OCI-LY3 (cell line): Measurements from ENCODE around the gene FILIP1L.

Experiments used
- H2AFZ ChIP-seq: fragments of 200-600, 300-600 bp; shearing (Covaris generic); 2 replicates; pipeline ENCODE4 v1.6.0; 2014; ENCODE audit warnings: antibody characterized with exemption, low read depth, low read length
- H3K27ac ChIP-seq: fragments of 200-600, 300-600 bp; sonication (generic); 2 replicates; pipeline ENCODE4 v1.5.1; 2014; ENCODE audit warnings: mild to moderate bottlenecking, low read length, moderate library complexity, mixed read lengths
- H3K27me3 ChIP-seq: fragments of 200-600, 300-600 bp; sonication (generic); 2 replicates; pipeline ENCODE4 v1.6.1; 2014; ENCODE audit warnings: low read depth, low read length, mixed read lengths
- H3K36me3 ChIP-seq: fragments of 200-600, 300-600 bp; sonication (generic); replicated peaks from 2 replicates; pipeline ENCODE3; 2014; ENCODE audit warnings: low read depth, low read length, mixed read lengths
- H3K4me1 ChIP-seq: fragments of 300-600, 200-600 bp; sonication (generic); 2 replicates; pipeline ENCODE4 v1.6.1; 2014; ENCODE audit warnings: low read length, mixed read lengths
- H3K4me2 ChIP-seq: fragments of 200-600, 300-600 bp; sonication (generic); 2 replicates; pipeline ENCODE4 v1.6.1; 2014; ENCODE audit warnings: low read length, mixed read lengths
- H3K4me3 ChIP-seq: fragments of 300-600, 200-600 bp; sonication (generic); 2 replicates; pipeline ENCODE4 v1.5.1; 2014; ENCODE audit warnings: antibody characterized with exemption, mild to moderate bottlenecking, low read length, moderate library complexity
- H3K79me2 ChIP-seq: fragments of 300-600, 200-600 bp; shearing (Covaris generic); 2 replicates; pipeline ENCODE4 v1.6.1; 2014; ENCODE audit warnings: mild to moderate bottlenecking, low read length, mixed read lengths
- H3K9ac ChIP-seq: fragments of 300-600, 200-600 bp; shearing (Covaris generic); 2 replicates; pipeline ENCODE4 v1.6.0; 2014; ENCODE audit warnings: mild to moderate bottlenecking, low read length, moderate library complexity
- H3K9me3 ChIP-seq: fragments of 200-600, 300-600 bp; shearing (Covaris generic); 2 replicates; pipeline ENCODE4 v1.6.1; 2014; ENCODE audit warnings: low read length, mixed read lengths; ENCODE audit not compliant: insufficient read depth
- H4K20me1 ChIP-seq: fragments of 200-600, 300-600 bp; sonication (generic); 2 replicates; pipeline ENCODE4 v1.6.1; 2016; ENCODE audit warnings: low read length, mixed read lengths; ENCODE audit not compliant: insufficient read depth
- CTCF ChIP-seq: fragments of 200-600, 300-600 bp; sonication (generic); IDR thresholded peaks from 2 replicates; pipeline ENCODE4 v1.5.1; 2014; ENCODE audit warnings: antibody characterized with exemption, low read length, low read depth
- EZH2phosphoT487 ChIP-seq: fragments of 200-600 bp; shearing (Covaris generic); IDR thresholded peaks from 2 replicates; pipeline ENCODE4 v1.6.1; 2018; ENCODE audit warnings: antibody characterized with exemption, mixed run types, low read depth

FILIP1L gene

GRCh38 chr3:99863588-99863987, 250.7 kb downstream of the FILIP1L start:
- TF ChIP-seq EZH2phosphoT487 (no peak), CTCF (no peak)
- Histone ChIP-seq H3K27ac (no peak overlapping the region), H3K27me3 (no peaks in the 10 kb centered on the region), H4K20me1 (no peaks in the 10 kb centered on the region), H3K4me2 (no peak overlapping the region), H3K9ac (no peak overlapping the region), H3K79me2 (peaks cover 13% of the 10 kb centered on the region), H3K9me3 (no peaks in the 10 kb centered on the region), H2AFZ (no peak overlapping the region), H3K36me3 (peaks cover 2% of the 10 kb centered on the region), H3K4me3 (no peak overlapping the region), H3K4me1 (no peaks in the 10 kb centered on the region)

GRCh38 chr3:99863002-99863401, 251.3 kb downstream of the FILIP1L start:
- Histone ChIP-seq H2AFZ (no peak overlapping the region), H3K4me1 (no peaks in the 10 kb centered on the region), H3K79me2 (peaks cover 10% of the 10 kb centered on the region), H3K4me2 (no peak overlapping the region), H3K27ac (no peak overlapping the region), H4K20me1 (no peaks in the 10 kb centered on the region), H3K27me3 (no peaks in the 10 kb centered on the region), H3K36me3 (peaks cover 2% of the 10 kb centered on the region), H3K9ac (no peak overlapping the region), H3K9me3 (no peaks in the 10 kb centered on the region), H3K4me3 (no peak overlapping the region)
- TF ChIP-seq EZH2phosphoT487 (no peak), CTCF (no peak)

GRCh38 chr3:99862208-99862607, 252.1 kb downstream of the FILIP1L start:
- Histone ChIP-seq H3K9me3 (no peaks in the 10 kb centered on the region), H3K79me2 (peaks cover 9% of the 10 kb centered on the region), H3K9ac (no peak overlapping the region), H3K27me3 (no peaks in the 10 kb centered on the region), H4K20me1 (0 out of 2 replicates have a peak, but pooled peaks cover 1% of the 10 kb centered on the region), H3K4me2 (no peak overlapping the region), H3K36me3 (peaks cover 2% of the 10 kb centered on the region), H3K27ac (no peak overlapping the region), H2AFZ (no peak overlapping the region), H3K4me3 (no peak overlapping the region), H3K4me1 (no peaks in the 10 kb centered on the region)
- no peak for TF ChIP-seq EZH2phosphoT487

- peaks cover 5% of the 10 kb centered on the region; the same call in 1 of the 2 replicates for H4K20me1 ChIP-seq
- no peak overlapping the region for H3K9ac ChIP-seq
- no peak overlapping the region for H3K27ac ChIP-seq
- TF ChIP-seq EZH2phosphoT487 (no peak), CTCF (no peak)
- no peaks in the 10 kb centered on the region for H3K9me3 ChIP-seq
- H3K27me3 ChIP-seq: no peaks in the 10 kb centered on the region
- no peak overlapping the region for H3K4me3 ChIP-seq
- H3K79me2 ChIP-seq: peaks cover 7% of the 10 kb centered on the region
- no peak overlapping the region for H3K4me2 ChIP-seq
- no peak overlapping the region for H2AFZ ChIP-seq
- peaks cover 4% of the 10 kb centered on the region for H3K4me1 ChIP-seq
- peaks cover 2% of the 10 kb centered on the region for H3K36me3 ChIP-seq
These were observed 253.1 kb downstream of the FILIP1L start for GRCh38 chr3:99861216-99861615.
